Fibroblast of skin of left quadriceps (primary cell): ENCODE measurements around the gene TK2.

Experiments used
- DNase-seq, 2 experiments: peaks; one replicate each; pipeline ENCODE4 v3.0.0-alpha.2; 2013; ENCODE audit warnings: low read depth in 2 of 2

The TK2 gene

DNA sequence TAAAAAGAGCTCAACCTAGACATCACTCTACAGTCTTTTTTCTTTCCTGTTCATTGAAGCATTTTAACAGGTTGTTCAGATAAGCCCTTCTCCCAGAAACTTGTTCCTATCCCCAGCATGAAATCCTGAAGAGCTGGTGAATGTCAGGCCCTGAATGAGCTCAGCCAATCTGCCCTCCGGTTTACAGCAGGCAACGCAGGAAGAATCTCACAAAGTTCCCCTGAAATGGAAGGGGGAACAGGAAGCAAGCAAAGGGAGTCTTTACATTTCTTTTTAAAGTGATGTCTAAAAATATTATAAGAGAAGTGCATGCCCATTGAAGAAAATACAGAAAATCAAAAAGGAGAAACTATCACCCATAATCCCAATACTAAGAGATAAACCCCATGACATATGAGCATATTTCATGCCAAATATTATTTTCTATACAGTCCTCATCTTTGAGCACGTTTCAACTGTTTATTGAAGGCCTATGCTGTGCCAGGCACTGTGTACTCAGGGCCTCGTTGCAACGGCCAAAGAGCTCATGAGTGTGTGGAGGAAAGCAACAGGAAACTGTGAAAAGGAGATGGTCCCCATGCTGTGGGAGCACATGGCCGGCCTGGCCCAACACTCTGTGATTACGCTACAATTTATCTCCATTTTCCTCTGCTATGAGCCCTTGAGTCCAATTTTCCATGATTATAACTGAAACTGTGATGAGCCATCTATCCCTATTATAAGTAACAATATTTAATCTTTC lies 5.7 kb downstream of the TK2 start:
- no peak for DNase-seq

DNA sequence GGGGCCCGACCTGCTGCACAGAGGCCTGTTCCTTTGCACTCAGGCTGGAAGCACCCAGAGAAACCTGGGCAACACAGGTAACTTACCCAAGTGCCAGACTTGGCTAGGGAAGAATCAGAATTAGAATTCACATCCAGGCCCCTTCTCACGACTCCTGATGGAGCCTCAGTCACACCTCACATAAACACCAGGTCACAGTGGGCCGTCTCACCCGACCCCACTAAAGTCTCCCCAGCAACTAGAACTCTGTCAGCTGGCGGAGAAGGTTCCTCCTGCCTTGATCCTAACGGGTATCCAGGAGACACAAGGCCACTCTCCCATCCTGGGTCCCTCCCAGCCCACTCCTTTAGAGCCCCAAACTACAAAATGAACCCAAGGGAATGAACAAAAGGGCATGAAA lies 6.4 kb downstream of the TK2 start:
- no peak for DNase-seq

DNA sequence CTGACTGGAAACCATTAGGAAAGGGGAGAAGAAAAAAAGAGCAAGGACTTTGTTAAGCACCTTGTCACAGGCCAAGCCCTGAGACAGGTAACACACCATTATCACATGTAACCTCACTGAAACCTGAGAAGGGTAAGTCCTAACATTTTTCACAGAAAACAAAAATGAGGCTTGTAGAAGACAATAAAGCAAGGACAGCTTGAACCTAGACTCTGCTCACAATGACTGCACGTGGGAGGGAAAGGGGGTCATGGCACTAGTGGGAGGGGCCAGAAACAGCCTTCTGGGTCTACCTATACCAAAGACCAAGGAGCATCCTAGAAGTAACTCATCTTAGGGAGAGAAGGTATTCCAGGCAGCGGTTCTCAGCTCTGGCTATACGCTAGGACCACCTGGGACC lies 7.5 kb downstream of the TK2 start:
- DNase-seq: no peak

DNA sequence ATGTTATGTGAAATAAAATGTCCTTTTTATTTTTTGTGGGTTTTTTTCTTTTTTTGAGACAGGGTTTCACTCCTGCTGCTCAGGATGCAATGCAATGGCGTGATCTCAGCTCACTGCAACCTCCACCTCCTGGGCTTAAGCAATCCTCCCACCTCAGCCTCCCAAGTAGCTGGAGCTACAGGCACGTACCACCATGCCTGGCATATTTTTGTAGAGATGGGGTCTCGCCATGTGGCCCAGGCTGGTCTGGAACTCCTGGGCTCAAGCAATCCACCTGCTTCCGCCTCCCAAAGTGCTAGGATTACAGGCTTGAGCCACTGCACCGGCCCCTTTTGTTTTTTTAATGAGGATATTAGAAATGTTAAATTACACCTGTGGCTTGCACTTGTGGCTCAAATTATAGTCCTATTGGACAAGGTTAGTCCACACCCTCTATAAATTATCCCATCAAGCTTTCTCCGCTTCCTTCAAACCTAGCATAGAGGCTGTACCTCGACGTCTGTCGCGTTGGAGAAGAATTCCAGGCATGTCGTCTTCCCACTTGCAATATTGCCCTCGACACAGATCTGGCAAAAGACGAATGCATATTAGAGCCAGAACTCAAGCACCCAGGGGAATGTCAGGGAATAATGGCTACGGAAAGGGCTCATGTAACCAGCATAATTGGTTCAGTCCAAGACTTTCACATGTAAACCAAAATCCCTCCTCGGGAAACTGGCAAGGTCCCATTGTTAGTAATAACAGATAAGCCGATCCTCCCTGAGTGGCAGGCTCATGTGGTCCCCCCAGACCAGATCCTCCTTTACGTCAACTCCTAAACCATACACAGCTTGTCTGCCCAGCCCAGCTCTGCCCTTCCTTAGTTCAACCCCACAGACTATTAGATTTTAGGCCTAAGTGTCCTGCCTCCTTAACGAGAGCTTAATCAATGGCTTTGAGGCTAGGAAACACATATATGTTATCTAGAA lies 8.2 kb downstream of the TK2 start:
- no peak for DNase-seq

DNA sequence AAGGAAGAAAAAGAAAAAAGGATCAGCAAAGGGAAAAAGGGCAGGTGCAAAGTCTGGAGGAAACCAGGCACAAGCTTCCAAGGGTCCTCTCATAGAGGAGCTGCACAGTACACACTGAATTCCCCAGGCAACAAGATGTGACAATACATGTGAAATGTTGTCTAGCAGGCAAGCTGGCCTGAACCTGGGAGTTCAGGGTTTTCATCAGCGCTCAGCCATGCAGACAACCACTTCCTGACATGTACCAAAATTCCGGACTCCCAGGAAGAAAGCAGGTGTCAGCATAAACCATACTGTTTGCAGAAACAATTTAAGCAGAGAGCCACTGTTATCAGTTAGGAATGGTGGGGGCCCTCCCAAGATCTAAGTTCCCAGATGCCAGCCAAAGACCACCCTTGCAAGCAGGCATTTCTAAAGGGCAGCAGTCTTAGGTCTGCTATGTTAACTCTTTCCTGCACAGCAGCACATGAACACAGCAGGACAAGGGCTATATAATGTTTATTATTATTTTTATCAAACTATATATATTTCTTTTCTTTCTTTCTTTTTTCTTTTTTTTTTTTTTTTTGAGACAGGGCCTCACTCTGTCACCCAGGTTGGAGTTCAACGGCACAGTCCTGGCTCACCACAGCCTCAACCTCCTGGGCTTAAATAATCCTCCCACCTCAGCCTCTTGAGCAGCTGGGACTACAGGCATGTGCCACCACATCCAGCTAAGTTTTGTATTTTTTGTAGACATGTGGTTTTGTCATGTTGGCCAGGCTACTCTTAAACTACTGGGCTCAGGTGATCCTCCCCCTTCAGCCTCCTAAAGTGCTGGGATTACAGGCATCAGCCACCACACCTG lies 10.1 kb downstream of the TK2 start:
- no peak for DNase-seq

DNA sequence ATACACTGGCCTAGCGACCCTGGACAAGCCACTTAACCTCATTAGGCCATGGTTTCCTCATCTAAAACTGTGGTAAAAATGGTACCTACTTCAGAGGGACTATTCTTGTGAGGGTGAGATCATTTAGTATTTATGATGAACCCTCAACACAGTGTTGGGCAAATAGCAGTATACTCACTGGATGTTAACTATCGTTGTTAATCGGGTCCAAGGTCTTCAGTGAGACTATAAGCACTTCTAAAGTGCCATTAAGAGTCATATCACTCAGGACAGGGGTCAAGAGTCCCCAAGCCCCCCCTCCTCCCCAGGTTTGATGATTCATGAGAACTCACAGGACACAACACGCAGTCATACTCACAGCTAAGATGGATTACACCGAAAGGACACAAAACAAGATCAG lies 11.0 kb downstream of the TK2 start:
- DNase-seq: no peak

DNA sequence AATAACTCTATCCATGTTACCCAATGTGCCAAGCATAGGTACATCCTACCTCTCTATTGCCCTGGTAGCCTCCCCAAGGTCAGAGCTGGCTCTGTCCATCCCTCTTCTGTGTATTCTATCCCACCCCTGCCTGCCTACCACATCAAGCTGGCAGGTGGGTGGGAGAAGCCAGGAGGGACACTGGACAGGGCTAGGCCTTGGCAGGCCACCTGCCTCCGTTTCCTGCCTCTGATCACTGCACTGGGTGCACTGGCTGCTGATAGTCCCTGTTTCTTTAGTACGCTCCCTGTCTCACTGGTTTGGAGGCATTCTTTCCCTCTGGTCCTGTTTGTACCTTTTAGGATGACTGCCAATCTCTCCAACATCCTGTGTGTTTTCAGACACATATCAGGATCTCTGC lies 12.7 kb downstream of the TK2 start:
- DNase-seq: no peak

DNA sequence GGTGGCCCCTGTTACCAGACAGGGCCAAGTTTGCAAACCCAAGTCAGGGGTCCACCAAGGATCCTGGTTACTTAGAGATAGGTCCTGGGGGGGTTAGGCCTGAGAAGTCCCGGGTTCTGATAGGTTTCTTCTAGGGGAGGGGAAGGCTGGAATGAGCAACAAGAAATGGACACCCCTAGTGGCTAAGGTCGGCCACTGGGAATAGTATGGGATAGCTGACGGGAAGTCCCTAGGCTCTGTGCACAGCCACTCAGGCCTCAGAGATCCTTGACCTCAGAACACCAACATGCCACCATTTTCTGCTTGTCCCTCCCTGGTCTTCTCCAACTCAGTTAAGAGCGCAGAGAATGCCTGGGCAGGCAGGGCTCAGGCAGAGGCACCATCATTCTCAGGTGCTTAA lies 13.4 kb downstream of the TK2 start:
- DNase-seq: no peak

DNA sequence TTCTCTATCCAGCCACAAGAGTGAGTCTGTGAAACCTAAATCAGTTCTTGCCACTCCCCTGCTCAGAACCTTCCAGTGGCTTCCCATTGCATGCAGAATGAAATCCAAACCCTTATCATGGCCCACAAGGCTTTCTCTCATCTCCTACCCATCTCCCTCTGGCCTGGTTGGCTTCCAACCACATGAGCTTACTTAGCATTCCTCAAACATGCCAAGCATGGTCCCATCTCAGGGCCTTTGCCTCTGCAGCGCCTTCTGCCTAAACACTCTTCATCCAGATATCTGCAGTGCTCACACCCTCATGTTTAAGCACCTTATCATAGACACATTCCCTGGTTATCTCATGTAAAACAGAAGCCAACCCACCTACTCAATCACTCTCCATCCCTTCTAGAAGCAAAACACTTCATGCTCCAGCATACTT lies 15.5 kb downstream of the TK2 start:
- DNase-seq: no peak

DNA sequence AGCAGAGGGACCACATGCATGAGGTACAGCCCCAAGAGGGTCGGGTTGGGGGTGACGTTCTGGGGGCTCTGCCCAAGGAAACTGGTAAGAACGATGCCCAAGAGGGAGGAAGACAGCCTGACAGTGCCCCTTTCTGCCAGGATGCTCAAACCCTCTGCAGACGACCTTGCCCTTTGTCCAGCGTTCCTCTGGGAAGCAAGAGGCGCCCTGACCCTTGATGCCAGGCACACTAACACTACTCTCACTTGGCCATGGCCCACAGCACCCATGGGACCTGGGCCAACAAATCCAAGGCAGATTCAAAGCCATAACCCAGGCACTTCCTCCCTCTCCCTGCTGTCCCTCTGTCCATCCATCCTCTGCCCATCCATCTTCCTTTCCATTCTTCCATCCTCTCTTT lies 20.4 kb downstream of the TK2 start:
- DNase-seq: no peak

DNA sequence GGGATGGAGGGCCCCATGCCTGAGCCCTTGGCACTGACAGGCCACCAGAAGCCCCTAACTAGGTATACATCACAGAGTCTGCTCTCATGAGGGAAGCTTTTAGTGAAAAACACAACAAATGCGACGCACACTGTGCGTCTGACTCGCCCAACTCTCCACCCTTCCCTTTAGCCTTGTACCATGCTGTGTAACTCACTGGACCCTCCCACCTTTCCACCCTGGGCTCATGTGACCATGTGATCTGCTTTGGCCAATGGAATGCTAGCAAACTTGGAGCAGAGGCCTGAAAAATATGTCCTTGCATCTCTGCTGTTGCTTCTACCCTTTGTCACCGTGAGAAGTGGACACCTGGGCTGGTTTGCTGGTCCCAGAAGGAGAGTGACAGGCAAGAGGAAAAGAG lies 21.6 kb downstream of the TK2 start:
- no peak for DNase-seq

DNA sequence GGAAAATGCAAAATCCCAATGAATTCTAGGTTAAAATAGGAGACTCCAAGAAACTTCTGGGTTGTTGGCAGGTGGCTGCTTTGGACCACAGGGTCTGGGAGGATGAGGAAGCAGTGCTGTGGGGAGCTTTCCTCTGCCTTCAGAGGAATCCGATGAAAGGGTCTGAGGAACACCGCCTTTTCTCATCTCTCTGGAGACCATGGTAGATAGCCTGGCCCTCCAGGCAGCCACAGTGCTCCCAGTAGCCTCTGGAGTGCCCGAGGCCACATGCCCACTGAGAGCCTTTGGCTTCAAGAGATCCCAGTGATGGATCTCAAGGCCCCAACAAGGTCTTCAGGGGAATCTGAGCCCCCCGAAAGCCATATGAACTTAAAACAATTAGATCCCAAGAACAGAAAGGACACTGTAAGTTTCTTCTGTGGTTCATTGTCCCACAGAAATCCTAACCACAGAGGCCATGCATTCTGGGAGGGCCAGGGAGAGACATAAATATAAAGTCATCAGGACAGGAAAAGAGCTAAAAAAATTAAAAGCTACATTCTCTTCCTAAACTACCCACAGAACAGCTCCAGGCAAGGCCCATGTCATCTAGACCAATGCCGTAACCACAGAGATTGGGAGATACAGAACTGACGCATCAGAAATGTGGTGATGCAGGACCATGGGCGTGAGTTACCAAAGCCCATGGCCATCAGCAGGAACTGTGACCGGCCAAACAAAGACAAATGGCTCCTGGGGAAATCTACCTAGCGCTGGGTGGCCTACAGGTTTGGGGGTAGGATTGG lies 24.3 kb downstream of the TK2 start:
- DNase-seq: no peak

DNA sequence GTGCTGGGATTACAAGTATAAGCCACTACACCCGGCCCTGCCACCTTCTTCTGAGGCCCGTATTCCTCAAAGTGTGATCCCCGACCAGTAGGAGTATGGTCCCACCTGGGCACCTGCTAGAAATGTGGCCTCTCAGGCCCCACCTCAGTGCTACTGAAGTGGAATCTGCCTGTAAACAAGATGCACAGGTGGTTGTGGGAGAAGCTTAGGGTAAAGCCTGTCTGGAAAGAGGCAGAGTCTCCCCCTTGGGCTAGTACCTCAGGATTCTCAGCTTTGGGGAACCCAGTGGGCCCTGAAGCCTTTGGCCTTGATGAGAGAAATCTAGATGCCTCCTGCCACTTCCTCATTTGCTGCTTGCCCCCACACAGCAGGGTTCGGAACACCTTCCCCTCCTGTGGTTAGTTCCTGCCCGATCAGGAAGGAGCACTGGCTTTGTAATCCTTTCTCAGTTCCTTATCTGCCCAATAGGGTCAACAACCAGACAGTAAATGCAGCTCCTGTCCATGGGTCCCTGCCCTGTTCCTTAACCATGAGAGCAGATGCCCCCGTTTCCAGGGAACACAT lies 25.2 kb downstream of the TK2 start:
- no peak for DNase-seq

DNA sequence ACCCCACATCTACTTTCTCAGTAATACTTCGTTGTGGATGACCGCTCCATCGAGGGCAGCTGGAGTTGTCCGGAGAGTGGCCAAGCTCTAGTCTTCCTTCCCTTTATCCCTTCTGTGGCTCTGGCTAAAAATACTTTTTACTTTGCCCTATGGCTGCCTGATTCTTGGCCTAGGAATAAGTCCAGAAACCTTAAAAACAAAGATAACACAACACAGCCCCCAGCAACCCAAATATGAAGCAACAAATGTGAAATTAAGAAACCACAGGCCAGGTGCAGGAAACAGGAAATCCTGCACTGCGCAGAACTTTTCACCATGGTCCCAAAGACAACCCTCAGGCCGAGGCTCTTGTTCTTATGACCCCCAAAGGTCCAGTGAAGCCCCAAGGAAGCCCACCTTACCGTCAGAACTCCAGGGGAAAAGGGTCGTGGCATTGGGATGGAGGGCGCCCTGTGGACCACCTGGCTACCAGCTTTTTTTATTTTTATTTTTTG lies 26.0 kb downstream of the TK2 start:
- no peak for DNase-seq

DNA sequence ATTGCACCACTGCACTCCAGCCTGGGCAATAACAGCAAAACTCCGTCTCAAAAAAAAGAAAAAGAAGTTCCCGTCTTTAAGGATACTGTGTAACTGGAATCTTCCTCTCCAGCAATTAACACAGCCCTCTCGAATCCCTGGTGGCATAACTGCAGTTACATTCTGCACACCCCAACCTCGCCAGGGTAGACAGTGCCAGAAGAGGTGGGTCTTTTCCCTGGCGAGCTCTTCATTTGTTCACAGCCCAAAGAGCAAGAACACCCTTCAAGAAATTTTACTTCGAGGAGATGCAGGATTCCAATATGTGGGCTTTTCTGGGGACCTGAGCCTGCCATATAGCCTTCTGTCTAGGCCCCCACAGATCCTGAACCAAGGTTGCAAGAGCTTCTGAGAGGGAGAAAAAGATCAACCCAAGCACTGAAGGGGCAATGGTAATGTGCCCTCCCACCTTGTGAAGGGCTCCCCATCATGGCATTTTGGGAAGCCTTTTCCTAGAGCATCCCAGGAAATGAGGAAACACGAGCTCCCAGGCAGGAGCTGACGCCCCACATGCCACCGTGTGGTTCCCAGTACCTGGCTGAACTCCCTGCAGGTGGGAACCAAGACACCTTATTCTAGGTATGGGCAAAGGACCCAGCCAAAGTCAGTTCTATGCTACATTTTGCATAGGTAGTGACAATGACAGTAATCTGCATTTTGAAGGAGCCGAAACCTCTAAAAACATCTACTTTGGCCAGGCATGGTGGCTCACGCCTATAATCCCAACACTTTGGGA lies 26.9 kb downstream of the TK2 start:
- no peak for DNase-seq

DNA sequence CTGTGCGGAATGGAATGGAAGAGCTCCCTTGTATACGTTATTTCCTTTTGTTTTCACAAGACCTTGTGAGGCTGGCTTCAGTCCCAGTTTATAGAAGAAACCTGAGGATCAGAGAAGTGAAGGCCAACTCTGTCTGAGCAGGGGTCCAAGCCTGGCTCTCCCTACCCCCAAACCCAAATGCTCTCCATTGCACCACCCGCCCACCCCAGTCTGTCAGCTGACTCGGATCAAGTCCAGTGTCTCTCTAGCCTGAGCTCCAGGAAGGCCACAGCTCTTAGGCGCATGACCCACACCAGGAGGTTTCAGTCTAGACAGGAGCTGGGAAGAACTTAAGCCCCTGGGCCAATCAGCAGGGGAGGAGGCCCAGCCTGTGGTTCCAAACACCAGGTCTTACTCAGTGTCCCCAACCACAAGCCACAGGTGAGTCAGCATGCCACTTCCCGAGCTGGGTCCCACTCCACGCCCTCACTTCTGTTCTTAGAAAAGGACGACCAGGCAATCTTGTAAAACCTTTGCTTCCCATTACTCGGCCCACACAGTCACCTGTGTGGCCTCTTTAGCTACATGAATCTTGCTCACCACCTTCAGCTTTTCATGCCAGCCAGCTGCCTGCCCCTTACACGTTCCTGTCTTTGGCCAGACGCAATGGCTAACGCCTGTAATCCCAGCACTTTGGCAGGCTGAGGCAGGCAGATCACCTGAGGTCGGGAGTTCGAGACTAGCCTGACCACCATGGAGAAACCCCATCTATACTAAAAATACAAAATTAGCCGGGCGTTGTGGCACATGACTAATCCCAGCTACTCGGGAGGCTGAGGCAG lies 27.8 kb downstream of the TK2 start:
- no peak for DNase-seq

DNA sequence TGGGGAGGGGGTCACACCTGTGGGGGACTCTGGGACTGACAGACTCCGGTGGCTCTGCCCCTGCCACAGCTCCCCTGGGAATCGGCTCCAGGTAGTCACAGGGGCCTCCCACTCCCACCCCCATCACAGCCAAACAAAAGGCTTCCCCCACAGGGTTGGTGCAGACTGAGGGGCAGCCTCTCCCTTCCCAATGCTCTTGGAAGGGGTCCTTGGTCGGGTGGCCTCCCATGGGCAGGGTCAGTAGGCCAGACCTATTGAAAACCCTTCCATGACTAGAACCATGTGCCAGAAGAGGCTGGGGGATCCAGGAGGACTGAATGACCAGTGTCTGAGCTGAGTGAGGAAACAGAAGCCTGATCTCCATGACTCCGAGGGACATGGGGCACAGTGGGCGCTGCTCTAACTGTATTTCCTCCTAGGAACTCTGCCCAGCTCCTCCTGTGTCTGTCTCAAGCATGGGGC lies 28.6 kb downstream of the TK2 start:
- DNase-seq: no peak

DNA sequence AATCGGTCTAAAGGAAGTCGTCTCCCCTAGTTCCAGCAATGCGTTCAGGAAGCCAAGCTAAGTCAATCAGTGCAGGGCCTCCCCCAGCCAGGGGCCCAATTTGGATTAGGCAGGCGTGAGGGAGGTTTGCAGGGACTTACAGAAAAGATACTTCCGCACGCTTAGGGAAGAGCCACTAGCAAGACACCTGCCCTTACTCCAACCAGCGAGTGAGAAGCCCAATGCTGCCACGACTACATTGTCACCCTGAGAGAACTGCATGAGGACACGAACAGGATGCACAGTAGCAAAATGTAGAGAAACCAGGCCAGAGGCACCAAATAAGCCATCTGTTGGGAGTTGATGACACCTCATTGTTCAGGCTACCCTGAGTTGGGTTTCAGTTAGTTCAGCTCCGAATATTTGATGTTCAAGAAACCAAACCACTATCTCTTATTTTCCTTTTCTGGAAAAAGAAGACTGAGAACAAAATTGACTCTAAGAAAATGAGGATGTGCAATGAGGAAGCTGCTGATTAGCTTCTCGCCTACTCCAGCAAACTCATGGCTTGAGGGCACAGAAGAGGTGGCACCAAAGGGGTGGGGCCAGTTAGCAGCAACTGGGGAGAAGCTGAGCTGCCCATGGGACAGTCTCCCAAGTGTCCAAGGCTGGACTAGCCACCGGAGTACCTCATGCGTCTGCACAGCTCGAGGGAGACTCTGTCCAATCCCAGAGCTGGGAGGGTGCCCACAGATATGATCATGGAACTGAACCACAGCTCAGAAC lies 29.3 kb downstream of the TK2 start:
- no peak for DNase-seq
